GM04504 (cell line): ENCODE measurements around the gene KSR1.
"Not testable (repeated sequence)": the region's sequence is repeated elsewhere in the genome, so short reads cannot be mapped to it uniquely, and the experiment has no call there.

Experiments used
- DNase-seq: peaks from one replicate; pipeline ENCODE4 v3.0.0-alpha.2; 2012; ENCODE audit warnings: low read depth

Gene KSR1

DNA sequence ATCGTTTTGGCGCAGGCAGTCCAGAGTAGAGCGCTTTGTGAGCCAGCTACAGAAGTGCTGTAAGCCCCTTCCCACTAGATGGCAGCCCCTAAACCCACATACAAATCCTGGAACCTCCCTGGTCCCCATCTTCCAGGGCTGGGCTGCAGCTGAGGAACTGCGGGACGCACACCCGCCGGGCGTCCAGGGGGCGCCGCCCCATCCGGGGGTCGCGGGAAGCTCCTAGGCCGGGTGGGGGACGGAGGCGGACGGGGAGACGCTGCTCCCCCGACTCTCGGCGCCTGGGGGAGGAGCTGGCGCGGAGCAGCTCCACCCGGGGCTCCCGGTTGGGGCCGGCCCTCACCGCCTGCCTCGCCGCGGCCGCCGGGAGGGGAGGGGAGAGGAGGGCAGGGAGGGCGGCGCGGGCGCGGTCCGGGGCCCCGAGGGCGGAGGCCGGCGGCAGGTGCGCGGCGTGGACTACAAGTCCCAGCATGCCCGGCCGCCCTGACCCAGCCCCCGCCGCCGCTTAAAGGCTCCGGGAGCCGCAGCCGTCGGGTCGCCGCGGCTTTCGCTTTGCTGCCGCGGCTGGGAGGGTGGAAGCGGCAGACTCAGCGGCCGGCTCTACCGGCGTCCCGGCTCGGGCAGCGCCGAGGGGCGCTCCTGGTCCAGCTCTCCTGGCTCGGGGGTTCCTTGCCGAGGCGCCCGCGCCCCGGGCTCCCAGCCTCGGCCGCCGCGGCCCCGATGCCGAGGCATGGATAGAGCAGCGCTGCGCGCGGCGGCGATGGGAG lies at the start of gene KSR1:
Gene KSR1 (plus strand): TSS at position 535 of the 767 bp plus-strand sequence. CDS start 196 bp downstream, at position 731.
- DNase-seq = no peak

DNA sequence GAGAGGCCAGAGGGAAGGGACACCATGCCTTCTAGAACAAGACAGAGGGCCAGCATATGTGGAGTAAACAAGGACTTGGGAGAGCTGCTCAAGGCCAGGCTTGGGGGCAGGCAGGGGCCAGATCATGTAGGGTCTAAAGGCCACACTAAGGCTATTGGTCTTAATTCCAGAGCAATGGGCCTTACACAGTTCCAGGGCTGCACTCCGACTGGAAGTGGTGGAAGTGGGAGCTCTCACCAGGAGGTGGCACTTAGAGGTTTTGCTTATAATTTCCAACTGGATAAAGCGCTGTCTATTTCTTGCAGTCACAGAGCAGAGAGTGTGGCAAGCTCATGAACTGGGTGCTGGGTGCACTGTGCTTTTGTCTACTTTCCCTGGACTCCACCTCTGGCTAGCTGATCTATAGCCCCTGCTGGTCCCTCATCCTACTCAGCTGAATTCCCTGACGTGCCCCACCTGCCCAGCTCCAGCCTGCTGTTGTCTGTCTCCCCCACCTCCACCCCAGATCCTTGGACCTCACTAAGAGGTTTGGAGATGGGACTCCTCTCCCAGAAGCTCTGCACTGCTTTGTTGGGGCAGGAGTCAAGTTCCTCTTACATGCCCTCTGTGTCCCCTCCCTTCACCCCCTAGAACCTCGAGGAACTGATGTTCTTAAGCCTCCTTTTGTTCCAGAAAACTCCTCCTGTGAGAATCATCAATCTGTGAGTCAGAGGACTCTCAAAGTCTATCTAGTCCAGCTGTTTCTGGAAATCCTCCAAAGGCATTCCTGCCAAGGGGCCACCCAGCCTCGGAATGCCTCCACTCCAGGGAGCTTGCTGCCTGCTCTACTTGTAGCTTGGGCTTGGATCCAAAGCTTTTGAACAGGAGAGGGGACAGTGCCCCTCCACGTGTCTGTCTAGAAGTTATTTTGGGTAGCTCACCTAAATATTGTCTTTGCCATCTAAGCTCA lies 48.1 kb upstream of the KSR1 start:
- no peak for DNase-seq

DNA sequence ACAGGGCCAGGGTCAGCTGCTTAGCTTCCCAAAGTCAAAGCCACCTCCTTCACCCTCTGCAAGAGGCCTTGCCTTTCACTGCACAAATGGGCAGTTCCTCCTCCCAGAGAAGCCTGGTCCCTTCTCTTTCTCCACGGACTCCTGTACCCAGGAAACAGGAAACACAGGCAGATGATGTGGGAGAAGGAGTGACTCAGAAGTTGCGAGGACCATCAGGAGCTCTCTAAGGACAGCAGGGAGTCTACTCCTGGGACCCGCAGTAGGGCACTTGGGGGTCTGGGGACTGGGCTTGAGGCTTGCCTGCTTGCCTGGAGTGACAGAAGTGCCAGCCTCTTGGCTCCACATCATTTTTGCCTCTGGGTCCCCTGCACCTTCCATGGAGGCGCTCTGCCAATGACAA lies 47.4 kb upstream of the KSR1 start:
- DNase-seq = no peak

DNA sequence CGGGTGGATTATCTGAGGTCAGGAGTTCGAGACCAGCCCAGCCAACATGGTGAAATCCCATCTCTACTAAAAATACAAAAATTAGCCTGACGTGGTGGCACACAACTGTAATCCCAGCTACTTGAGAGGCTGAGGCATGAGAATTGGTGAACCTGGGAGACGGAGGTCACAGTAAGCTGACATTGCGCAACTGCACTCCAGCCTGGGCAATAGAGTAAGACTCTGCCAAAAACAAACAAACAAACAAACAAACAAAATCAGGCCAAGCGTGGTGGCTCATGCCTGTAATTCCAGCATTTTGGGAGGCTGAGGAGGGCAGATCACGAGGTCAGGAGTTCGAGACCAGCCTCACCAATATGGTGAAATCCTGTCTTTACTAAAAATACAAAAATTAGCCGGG lies 44.1 kb upstream of the KSR1 start:
- not testable (repeated sequence) for DNase-seq

DNA sequence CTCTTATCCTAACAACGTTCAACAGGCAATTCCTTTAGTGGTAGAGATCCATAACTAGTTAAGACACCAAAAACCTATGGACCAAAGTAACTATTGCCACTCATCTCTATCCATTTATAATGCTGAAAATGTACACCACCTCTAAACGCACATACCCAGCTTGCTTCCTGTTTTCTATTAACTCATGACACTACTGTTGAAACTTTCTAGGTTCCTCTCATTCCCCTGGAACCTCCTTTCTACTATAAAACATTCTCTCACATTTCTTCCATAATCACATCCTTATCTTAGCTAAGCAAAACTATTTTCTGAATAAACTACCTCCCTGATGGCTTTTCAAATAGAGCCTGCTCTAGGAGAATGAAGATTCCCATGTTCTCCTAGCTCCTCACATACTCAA lies 42.9 kb upstream of the KSR1 start:
- DNase-seq = no peak

DNA sequence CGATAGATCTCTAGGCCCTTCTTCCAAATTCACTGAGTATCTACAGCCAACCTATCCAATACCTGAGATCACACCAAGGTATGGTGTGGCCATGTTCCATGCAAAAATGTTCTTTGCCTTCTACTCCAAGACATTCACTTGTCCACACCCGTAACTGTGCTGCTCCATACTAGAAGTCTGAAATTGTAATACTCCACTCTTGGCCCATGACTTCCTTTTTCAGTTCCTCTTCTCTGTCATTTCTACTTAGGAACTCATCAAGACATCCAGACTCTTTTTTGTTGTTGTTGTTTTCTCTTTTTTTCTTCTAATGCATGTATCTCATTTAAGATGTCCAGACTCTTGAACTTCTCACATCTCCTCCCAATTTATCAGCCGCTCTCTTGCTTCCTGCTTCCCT lies 42.5 kb upstream of the KSR1 start:
- DNase-seq = no peak

DNA sequence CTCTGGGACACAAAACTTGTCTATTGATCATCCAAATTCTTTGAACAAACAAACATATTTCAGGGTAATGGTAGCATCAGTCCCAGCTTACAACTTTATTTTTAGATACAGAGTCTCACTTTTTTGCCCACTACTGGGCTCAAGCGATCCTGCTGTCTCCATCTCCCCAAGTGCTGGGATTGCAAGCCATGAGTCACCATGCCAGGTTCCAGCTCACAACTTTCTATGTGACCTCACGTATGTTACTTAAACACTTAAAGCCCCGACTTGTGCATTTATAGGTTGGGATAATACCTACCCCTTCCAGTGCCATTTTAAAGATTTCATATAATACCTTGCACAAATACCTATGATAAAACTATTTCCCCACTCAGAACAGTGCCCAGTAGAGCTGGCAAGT lies 42.0 kb upstream of the KSR1 start:
- DNase-seq = no peak

DNA sequence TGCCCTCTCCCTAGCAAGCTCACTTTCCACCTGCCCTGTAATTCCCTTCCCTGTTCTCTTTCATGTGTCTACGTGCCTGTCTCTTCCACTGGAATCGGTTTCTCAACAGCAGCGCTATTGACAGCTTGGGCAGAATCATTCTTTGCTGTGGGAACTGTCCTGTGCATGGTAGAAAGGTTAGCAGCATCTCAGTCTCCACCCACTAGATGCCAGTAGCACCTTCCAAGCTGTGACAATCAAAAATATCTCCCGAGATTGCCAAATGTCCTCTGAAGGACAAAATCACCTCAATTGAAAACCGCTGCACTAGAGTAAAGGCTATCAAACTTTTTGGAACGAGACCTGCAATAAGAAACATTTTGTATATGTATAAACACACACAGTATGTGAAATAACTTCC lies 41.6 kb upstream of the KSR1 start:
- DNase-seq = no peak

DNA sequence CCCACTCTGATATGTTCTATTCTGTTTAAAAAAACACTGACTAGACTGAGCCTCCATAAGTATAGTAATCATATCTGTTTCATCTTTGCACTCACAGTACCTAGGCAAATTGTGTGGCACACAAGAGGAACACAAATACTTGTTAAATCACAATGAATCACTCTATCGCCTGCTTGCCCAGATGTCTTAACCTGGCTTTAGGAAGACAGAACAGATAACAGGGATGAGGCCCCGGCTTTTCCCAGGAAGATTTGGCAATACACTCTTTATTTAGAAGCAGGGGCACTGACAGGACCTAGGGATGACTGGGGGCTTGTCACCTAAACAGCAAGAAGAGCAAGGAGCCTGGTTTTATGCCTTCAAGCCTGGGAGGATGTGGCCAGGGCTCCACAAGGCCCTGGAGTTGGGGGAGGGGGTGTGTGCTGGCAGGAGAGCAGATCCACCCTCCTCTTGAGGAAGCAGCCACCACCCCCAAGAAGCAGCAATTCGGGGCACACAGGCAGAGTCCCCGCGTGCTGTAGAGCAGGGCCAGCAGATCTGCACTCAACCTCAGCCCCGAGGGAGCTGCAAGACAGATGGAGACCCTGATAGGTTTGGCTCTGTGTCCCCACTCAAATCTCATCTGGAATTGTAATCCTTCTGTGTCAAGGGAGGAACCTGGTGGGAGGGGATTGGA lies 41.0 kb upstream of the KSR1 start:
- no peak for DNase-seq

DNA sequence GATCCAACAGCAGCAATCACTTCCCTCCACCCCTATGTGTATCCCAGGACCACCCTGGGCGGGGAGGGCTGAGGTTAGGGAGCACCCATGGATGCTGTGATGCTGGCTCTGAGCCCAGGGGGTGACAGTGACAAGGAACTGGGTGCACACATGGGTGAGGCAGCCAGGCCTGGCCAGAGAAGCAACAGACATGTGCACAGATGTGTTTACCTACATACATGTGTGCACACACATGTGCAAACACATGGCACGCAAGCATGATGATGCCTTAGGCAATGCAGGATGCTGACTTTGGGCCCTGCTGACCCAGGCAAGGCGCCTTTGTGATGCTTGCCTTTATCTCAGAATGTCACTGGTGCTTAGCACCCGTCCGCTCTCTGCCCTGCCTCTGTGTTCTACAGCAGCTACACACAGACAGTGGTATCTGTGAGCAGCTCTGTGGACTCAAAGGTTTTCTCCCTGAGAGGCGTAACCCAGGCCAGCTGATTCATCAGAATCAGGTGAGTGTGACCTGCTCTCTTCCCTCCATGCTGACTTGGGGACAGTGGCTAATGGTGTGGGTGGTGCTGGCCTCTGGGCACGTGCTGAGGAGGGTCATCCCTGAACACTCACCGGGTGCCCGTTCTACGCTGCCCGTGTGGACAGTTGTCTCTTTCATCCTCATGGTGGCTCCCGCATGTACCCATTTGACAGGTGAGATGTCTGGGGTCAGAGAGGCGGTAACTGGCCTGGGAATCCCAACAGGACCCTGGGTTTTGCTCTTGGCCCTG lies 38.5 kb upstream of the KSR1 start:
- no peak for DNase-seq

DNA sequence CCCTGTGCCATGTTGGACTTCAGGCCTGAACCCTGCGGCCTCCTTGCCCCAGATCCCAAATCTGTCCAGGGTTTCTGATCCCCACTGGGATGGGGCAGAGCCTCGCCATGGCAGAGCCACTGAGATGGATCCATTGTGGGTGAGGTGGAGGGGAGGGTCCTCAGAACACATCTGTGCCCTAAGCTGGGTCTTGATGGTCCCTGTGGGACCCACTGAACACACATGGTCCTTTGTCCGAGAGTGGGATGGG lies 38.0 kb upstream of the KSR1 start:
- DNase-seq = no peak

DNA sequence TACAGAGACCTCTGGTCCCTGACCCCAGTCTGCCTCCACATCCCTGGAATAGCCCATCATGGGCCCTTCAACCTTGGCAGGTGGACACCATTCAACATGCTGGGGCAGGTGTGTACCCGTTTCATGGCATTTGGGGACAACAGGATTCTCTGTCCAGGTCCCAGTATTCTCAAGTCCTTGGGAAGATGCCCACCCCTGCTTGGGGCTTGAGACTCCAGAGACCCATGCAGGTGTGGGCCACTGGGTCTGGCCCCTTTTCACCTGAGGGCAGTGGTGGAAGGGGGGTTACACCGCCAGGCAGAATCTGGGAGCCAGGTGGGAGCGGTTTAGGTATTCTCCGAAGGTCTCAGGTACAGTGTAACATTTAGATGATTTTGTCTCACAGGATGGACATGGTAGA lies 37.1 kb upstream of the KSR1 start:
- DNase-seq = no peak

DNA sequence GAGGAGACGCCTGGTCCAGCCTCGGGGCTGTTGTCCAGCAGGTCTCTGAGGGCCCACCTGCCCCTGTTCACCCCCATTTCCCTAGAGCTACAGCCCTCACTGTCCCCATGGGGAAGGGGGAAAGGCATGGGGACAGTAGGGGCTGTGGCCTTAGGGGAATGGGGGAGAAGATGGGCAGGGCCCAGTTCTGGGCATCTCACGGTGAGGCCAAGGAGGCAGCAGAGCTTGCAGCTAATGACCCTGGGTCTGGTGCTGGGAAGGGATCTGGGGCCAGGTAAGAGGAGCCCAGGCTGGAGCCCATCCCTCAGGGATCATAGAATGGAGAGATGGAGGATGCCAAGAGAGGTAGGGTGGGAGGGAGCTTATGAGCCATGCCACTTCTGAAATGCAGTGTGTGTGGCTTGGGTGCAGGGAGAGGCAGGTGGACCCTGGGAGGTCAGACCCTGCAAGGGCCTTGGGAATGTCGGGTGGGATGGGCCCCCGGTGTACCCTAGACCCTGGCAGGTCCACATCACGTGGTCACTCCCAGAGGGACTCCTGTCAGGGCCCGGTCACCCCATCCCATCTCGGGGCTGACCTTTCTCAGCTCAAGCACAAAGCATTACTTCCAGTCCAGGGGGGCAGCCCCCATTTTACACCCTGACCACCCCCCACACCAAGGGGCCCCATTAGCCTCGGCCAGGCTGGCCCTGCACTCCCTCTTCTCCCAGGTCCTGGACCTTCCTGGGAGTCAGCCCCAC lies 35.9 kb upstream of the KSR1 start:
- DNase-seq = no peak

DNA sequence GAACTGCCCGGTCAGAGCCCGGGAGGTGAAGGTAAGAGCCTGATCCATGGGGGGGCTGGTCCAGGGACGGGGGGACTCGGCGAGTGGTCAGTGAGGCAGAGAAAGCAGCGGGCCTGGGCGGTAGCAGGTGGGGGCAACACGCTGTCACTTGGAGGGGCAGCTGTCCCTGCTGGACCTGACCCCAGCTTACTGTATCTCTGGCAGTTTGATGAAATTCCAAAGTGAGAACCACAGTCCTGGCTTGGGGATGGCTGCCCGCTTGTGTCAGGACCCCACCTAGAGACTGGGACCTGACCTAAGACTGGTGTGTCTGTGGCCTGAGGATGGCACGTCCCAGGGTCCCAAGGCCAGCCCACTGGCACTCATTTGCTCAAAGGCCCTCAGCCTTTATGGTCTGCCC lies 35.1 kb upstream of the KSR1 start:
- DNase-seq = no peak

DNA sequence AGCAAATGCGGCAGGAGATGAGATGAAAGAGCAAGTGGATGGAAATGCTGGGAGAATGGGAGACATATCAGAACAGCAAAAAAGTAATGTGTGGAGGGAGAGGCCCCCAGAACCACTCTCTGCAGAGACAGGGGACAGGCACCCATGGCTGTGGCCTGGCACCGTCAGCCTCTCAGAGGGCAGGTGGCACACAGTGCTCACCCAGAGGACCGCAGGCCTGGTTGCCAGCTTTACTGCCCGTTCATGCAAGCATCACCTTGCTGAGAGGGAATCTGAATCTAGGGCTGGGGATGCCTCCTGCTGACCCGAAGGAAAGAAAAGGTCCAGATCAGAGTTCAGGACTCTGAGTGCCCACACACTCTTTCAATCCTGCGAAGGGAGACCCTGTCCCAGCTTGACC lies 34.6 kb upstream of the KSR1 start:
- not testable (repeated sequence) for DNase-seq

DNA sequence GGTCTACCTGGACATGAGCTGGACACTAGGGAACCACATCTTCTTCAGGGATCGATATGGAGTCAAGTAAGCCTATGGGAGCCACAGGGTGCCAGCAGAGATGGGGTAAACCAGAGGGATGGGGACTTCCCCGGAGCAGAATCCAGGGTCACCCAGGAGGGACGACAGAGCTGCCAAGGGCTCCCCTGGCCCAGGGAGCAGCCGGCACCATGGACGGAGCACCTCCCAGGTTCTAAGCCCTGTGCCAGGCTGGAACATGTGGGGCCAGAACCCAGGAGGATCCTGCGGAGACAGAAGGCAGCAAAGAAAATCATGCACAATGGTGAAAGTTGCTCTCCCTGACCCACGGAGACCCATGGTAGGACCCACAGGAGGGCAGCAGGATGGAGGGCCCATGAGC lies 33.6 kb upstream of the KSR1 start:
- no peak for DNase-seq

DNA sequence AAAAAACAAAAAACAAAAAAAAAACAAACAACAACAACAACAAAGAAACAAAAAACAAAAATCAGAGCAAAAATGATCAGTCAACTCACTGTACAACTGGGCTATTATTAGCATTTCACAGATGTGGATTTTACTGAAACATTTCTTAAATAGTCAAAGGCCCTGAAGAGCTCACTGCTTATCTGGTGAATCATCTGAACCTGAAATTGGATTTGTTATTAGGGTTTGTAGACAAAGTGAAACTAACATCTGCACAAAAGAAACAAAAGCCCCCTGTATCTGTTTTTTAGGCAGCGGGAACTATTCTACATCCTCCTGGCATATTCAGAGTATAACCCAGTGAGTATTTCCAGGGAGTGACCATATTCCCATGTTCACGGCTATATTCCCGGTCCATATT lies 32.6 kb upstream of the KSR1 start:
- no peak for DNase-seq

DNA sequence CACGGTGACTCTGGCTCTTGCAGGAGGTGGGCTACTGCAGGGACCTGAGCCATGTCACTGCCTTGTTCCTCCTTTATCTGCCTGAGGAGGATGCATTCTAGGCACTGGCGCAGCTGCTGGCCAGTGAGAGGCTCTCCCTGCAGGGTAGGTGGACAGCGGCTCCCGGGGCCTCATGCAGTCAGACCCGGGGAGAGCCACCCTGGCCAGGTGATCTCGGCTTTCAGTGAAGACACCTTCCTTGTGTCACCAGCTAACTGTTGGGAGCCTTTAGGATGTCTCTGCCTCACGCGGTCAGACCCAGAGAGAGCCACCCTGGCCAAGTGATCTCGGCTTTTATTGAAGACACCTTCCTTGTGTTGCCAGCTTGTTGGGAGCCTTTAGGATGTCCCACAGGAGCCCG lies 31.7 kb upstream of the KSR1 start:
- DNase-seq = no peak

DNA sequence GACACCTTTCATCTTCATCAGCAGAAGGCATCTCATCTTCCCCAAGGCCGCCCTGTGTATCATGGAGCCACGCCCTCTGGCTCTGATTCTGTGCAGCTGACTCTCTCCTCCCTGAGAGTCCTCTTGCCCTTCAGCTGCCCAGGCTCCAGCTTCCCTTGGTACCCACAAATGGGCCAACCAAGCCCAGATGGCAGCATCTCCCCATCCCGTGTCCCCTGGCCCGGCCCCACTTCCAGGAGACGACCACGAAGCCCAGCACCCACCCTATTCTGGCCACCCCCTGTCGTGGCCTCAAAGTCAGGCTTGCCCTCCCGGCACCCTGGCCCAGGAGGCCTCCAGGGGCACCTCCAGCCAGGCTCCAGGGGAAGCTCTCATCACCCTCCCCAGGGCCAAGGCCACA lies 31.3 kb upstream of the KSR1 start:
- no peak for DNase-seq

DNA sequence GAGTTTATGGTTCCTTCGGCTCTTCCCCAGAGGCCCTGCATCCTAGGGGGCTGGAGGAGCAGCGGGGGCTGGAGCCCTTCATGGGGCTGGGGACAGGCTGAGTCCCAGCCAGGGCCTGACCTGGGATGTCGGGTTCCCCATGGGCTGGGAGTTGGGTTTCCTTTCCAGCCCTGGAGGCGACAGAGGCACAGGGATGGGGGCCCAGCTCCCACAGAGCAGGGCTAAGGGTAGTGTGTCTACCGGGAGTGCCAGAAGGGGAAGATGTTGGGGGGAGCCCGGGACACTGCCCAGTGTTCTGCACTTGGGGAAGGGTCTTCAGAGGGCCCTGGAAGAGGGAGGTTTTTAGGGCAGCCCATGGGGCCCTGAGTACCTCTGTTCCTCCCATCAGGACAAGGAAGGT lies 30.7 kb upstream of the KSR1 start:
- not testable (repeated sequence) for DNase-seq

DNA sequence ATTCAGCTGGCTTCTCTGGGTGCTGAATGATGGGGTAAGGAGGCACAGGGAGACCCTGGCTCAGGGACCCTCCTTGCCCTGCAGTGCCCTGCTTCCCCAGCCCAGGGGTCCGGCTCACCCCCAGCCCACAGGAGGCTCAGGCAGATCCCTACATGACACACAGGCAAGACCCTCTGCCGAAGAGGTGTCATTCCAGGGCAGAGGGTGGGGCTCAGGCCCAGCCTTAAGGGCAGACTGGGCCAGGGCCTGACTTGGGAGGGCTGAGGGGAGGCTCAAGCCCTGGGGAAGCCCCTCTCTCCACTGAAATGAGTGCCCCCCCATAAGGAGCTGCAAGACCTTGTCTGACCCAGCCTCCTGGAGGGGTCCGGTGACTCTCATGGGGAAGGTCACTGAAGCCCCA lies 30.3 kb upstream of the KSR1 start:
- DNase-seq = no peak

DNA sequence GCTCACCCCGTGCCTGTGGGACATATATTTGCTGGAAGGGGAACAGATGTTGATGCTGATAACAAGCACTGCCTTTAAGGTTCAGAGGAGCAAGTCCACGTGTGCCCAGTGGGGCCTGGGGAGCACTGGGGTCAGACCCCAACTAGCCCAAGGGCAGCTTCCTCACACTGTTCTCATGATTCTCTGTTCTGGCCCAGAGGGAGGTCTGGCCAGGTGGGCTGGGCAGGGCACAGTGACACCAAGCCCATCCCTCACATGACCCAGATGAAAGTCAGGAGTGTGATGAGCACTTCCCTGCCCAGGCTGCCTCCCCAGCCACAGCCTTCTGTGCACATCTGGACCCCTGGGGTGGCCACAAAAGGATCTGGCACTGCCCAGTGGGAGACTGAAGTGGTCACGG lies 29.8 kb upstream of the KSR1 start:
- DNase-seq = not testable (repeated sequence)
